ENCODE measurements around the gene VAT1.

DNA sequence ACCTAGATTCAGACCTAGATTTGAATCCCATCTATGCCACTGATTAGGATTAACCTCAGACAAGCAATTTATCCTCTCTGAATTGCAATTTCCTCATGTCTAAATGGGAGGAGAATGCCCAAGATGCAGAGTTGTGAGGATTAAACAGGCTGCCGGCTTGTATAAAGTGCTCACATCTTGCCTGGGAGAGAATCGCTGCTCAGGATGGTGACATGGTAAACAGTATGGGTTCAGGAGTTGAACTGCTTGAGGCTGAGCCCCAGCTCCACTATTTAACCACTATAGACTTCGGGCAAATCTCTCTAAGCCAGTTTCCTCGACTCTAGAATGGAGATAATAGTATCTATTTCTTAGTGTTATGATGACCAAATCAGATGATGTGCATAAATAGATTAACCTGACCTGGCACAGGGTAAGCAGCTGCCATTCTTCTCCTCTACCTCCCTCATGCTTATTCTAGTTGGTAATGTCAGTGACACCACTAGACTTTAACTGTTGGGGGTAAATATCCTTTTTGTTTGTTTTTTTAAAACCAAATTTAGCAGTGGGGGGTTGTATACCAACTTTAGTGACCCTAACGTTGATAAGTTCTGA, 24.7 kb downstream of the VAT1 start:
- no peak for TF ChIP-seq CTCF (conservative IDR thresholded peaks at IDR 0.05 in 1 of 2, IDR thresholded peaks at IDR 0.05 in 1 of 2; ENCODE audit: low read depth in 1 of 2, low read length in 2 of 2)
- TF ChIP-seq EZH2 (IDR thresholded peaks at IDR 0.05; ENCODE audit: low read length, missing control alignments), result no peak
